GM23248 (cell line): ENCODE measurements around the gene OR2V2.
"Not testable (repeated sequence)": the region's sequence is repeated elsewhere in the genome, so short reads cannot be mapped to it uniquely, and the experiment has no call there.

Experiments
- EZH2 ChIP-seq: fragments of 200-600 bp; sonication (generic); IDR thresholded peaks from 2 replicates; pipeline ENCODE4 v1.6.1; 2018; ENCODE audit warnings: antibody characterized with exemption, mild to moderate bottlenecking; ENCODE audit not compliant: insufficient read depth, poor library complexity, severe bottlenecking
- EZH2phosphoT487 ChIP-seq: fragments of 200-600 bp; sonication (generic); IDR thresholded peaks from 2 replicates; pipeline ENCODE4 v1.6.1; 2018; ENCODE audit warnings: antibody characterized with exemption, moderate library complexity, mild to moderate bottlenecking, low read depth; ENCODE audit not compliant: insufficient read depth

GRCh38 chr5:181169459-181170236 lies 22.3 kb downstream of the OR2V2 start:
- not testable (repeated sequence) for TF ChIP-seq EZH2phosphoT487, EZH2
